HepG2 (cell line): ENCODE measurements around the gene PYGO2. TPM values are rescaled to one million over a fixed set of nuclear protein-coding genes. Genes with fewer than 3 reads are reported as not detected.

ENCODE experiments used
- AKNA ChIP-seq: sonication (generic); formaldehyde crosslinking; IDR thresholded peaks from 2 replicates; pipeline ENCODE4 v1.4.0; 2020; ENCODE audit warnings: missing genetic modification reagents, borderline replicate concordance
- ARHGAP35 ChIP-seq: sonication (generic); formaldehyde crosslinking; IDR thresholded peaks from 2 replicates; pipeline ENCODE4 v1.9.0; 2022; ENCODE audit warnings: mild to moderate bottlenecking, inconsistent platforms, moderate library complexity, missing genetic modification reagents, borderline replicate concordance
- CC2D1A ChIP-seq: sonication (generic); formaldehyde crosslinking; IDR thresholded peaks from 2 replicates; pipeline ENCODE4 v1.8.1; 2023; ENCODE audit warnings: mild to moderate bottlenecking, missing genetic modification reagents
- FOXK2 ChIP-seq: fragments of 450-650 bp; IDR thresholded peaks from 2 replicates; pipeline ENCODE4 v1.6.1; 2016
- GATA4 ChIP-seq: sonication (generic); IDR thresholded peaks from 2 replicates; pipeline ENCODE4 v1.6.1; 2016; ENCODE audit warnings: antibody characterized with exemption, low read depth, borderline replicate concordance
- ISX ChIP-seq: sonication (generic); formaldehyde crosslinking; conservative IDR thresholded peaks from 2 replicates; pipeline ENCODE4 v1.5.0; 2020; ENCODE audit warnings: missing genetic modification reagents
- SIN3A ChIP-seq: IDR thresholded peaks from 2 replicates; pipeline ENCODE4 v1.6.1; 2011; ENCODE audit warnings: low read depth, mild to moderate bottlenecking, control low read depth, low read length, borderline replicate concordance
- SMYD3 ChIP-seq: sonication (generic); formaldehyde crosslinking; IDR thresholded peaks from 2 replicates; pipeline ENCODE4 v1.8.1; 2023; ENCODE audit warnings: mild to moderate bottlenecking, missing genetic modification reagents
- SRSF9 ChIP-seq: fragments of 200-400 bp; formaldehyde crosslinking; IDR thresholded peaks from 2 replicates; pipeline ENCODE4 v1.6.1; 2018; ENCODE audit warnings: borderline replicate concordance, mild to moderate bottlenecking, low read depth, low read length; ENCODE audit not compliant: insufficient read depth, poor library complexity, severe bottlenecking
- TRAFD1 ChIP-seq: sonication (generic); formaldehyde crosslinking; IDR thresholded peaks from 2 replicates; pipeline ENCODE4 v1.5.1; 2020; ENCODE audit warnings: missing genetic modification reagents, mild to moderate bottlenecking, borderline replicate concordance
- ZNF224 ChIP-seq: sonication (generic); formaldehyde crosslinking; IDR thresholded peaks from 2 replicates; pipeline ENCODE4 v1.5.0; 2020; ENCODE audit warnings: mild to moderate bottlenecking, missing genetic modification reagents
- ZNF280D ChIP-seq: sonication (generic); formaldehyde crosslinking; IDR thresholded peaks from 2 replicates; pipeline ENCODE4 v1.5.1; 2020; ENCODE audit warnings: mild to moderate bottlenecking, missing genetic modification reagents
- ZNF543 ChIP-seq: sonication (generic); formaldehyde crosslinking; IDR thresholded peaks from 2 replicates; pipeline ENCODE4 v1.4.0; 2020; ENCODE audit warnings: mild to moderate bottlenecking, missing genetic modification reagents
- ZNF589 ChIP-seq: sonication (generic); formaldehyde crosslinking; conservative IDR thresholded peaks from 2 replicates; pipeline ENCODE4 v1.8.0; 2022; ENCODE audit warnings: mild to moderate bottlenecking, moderate library complexity, missing genetic modification reagents
- ZNF775 ChIP-seq: sonication (generic); formaldehyde crosslinking; IDR thresholded peaks from 2 replicates; pipeline ENCODE4 v1.4.0; 2020; ENCODE audit warnings: missing genetic modification reagents, mild to moderate bottlenecking, moderate library complexity, borderline replicate concordance
- polyA plus RNA-seq, 8 experiments: library from polyadenylated mRNA; depleted of rRNA in 3 of 8; stranded (reverse) in 7 of 8; unstranded in 1 of 8; fragments of >200 nt; fragmentation: Illumina TruSeq in 4 of 8; extraction: Trizol in 4 of 8; gene quantifications; 2 replicates each; pipeline versions ENCODE4 v1.2.1 to v1.2.3, GENCODE V29; 2011 to 2016; ENCODE audit warnings: low read depth in 4 of 8, missing spikeins in 1 of 8, mixed read lengths in 1 of 8; ENCODE audit not compliant: insufficient read depth in 1 of 8
- total RNA-seq, 5 experiments: library from RNA; depleted of rRNA; stranded (reverse); fragments of >200 nt; fragmentation: Illumina TruSeq; extraction: Trizol; gene quantifications; 2 replicates each; pipeline ENCODE4 v1.2.3, GENCODE V29; 2016; ENCODE audit warnings: low read depth in 1 of 5

Gene PYGO2
- total and polyA plus RNA-seq, 2 of the 13 experiments (the other 11 are each of a cell fraction or from before 2014, with no cell fraction given): 20.3 to 21.8 TPM

- TF ChIP-seq GATA4 (0 out of 2 replicates have a peak, but pooled peaks have one; percentile 31), AKNA (CRISPR knock-in tag) (no peak), ZNF280D (CRISPR knock-in tag) (0 out of 2 replicates have a peak, but pooled peaks have one; percentile 62), SMYD3 (CRISPR knock-in tag) (peak; percentile 83; the same call in 1 of the 2 replicates), CC2D1A (CRISPR knock-in tag) (peak; percentile 77; the same call in 1 of the 2 replicates), ZNF543 (CRISPR knock-in tag) (peak; percentile 68; the same call in 1 of the 2 replicates), SIN3A (peak; percentile 98), ARHGAP35 (CRISPR knock-in tag) (no peak), ZNF589 (CRISPR knock-in tag) (no peak), TRAFD1 (CRISPR knock-in tag) (0 out of 2 replicates have a peak, but pooled peaks have one; percentile 9), FOXK2 (no peak; the same call in 1 of the 2 replicates), ZNF224 (CRISPR knock-in tag) (no peak), SRSF9 (no peak), ZNF775 (CRISPR knock-in tag) (peak; percentile 78; the same call in 1 of the 2 replicates), ISX (CRISPR knock-in tag) (no peak)
These were observed 12.7 kb upstream of the PYGO2 start, which contains the start of gene CKS1B (continued) for GRCh38 chr1:154974102-154974807.
